Fibroblast of villous mesenchyme (primary cell): ENCODE data around the gene SLC1A6. TPM values are rescaled to one million over a fixed set of nuclear protein-coding genes. Genes with fewer than 3 reads are reported as not detected.

Experiments used
- DNase-seq: peaks from one replicate; pipeline ENCODE4 v3.0.0-alpha.2; 2010; ENCODE audit warnings: low read depth
- H3K4me3 ChIP-seq: 2 replicates; pipeline ENCODE4 v1.5.1; 2011; ENCODE audit warnings: low read depth, mild to moderate bottlenecking, low read length
- CTCF ChIP-seq: IDR thresholded peaks from 2 replicates; pipeline ENCODE4 v1.5.1; 2012; ENCODE audit warnings: low read depth, mild to moderate bottlenecking, low read length; ENCODE audit not compliant: insufficient read depth
- total RNA-seq: library from RNA; depleted of rRNA; stranded (reverse); fragments of >200 nt; gene quantifications from 2 replicates; pipeline ENCODE4 v1.2.3, GENCODE V29; 2012

Gene SLC1A6
- total RNA-seq, 1 donor, result not detected

GRCh38 chr19:15014579-15014978 is 34.9 kb upstream of the SLC1A6 start:
- no peak for TF ChIP-seq CTCF
- no peak overlapping the region for H3K4me3 ChIP-seq
- no peak for DNase-seq

- no peak overlapping the region for H3K4me3 ChIP-seq
- DNase-seq, result no peak
- TF ChIP-seq CTCF, result no peak
Measured at GRCh38 chr19:15010501-15011300, 31.0 kb upstream of the SLC1A6 start.

- DNase-seq, result no peak
- TF ChIP-seq CTCF, result no peak
Measured at GRCh38 chr19:15008308-15008707, 28.6 kb upstream of the SLC1A6 start.

GRCh38 chr19:14997981-14998380 is 18.3 kb upstream of the SLC1A6 start:
- DNase-seq, result no peak
- no peak for TF ChIP-seq CTCF
- no peak overlapping the region for H3K4me3 ChIP-seq

More at GRCh38 chr19:15008308-15008707, 28.6 kb upstream of the SLC1A6 start:
- H3K4me3 ChIP-seq, result no peak overlapping the region

GRCh38 chr19:14992780-14993179 is 13.1 kb upstream of the SLC1A6 start:
- no peak for TF ChIP-seq CTCF
- DNase-seq, result no peak
- H3K4me3 ChIP-seq, result no peak overlapping the region

GRCh38 chr19:14985133-14985532 is 5.5 kb upstream of the SLC1A6 start:
- no peak for DNase-seq
- no peak for TF ChIP-seq CTCF
- no peak overlapping the region for H3K4me3 ChIP-seq
